HEK293T (cell line): Measurements from ENCODE around the gene CIITA.

Experiments used
- ARNT ChIP-seq: fragments of 450-650 bp; IDR thresholded peaks from 2 replicates; pipeline ENCODE4 v1.6.1; 2017; ENCODE audit warnings: mild to moderate bottlenecking
- BHLHE40 ChIP-seq: fragments of 450-650 bp; IDR thresholded peaks from 2 replicates; pipeline ENCODE4 v1.6.1; 2016; ENCODE audit warnings: mild to moderate bottlenecking, moderate library complexity, borderline replicate concordance
- CTBP1 ChIP-seq: fragments of 450-650 bp; IDR thresholded peaks from 2 replicates; pipeline ENCODE4 v1.6.1; 2016; ENCODE audit warnings: borderline replicate concordance
- ELF4 ChIP-seq: fragments of 450-650 bp; IDR thresholded peaks from 2 replicates; pipeline ENCODE4 v1.6.1; 2017; ENCODE audit warnings: antibody characterized with exemption
- FOXA1 ChIP-seq: fragments of 450-650 bp; IDR thresholded peaks from 2 replicates; pipeline ENCODE4 v1.6.1; 2016; ENCODE audit warnings: mild to moderate bottlenecking
- FOXK2 ChIP-seq: fragments of 450-650 bp; IDR thresholded peaks from 2 replicates; pipeline ENCODE4 v1.6.1; 2016; ENCODE audit warnings: mild to moderate bottlenecking
- FOXM1 ChIP-seq: fragments of 450-650 bp; IDR thresholded peaks from 2 replicates; pipeline ENCODE4 v1.6.1; 2017; ENCODE audit warnings: mild to moderate bottlenecking, borderline replicate concordance
- HDGF ChIP-seq: fragments of 450-650 bp; IDR thresholded peaks from 2 replicates; pipeline ENCODE4 v1.6.1; 2017; ENCODE audit warnings: antibody characterized with exemption, borderline replicate concordance
- L3MBTL2 ChIP-seq: fragments of 450-650 bp; conservative IDR thresholded peaks from 2 replicates; pipeline ENCODE4 v1.6.1; 2016; ENCODE audit warnings: mild to moderate bottlenecking
- NFRKB ChIP-seq: fragments of 450-650 bp; IDR thresholded peaks from 2 replicates; pipeline ENCODE4 v1.6.1; 2016; ENCODE audit warnings: mild to moderate bottlenecking, moderate library complexity
- PKNOX1 ChIP-seq: fragments of 450-650 bp; IDR thresholded peaks from 2 replicates; pipeline ENCODE4 v1.6.1; 2016
- SP1 ChIP-seq: fragments of 450-650 bp; IDR thresholded peaks from 2 replicates; pipeline ENCODE4 v1.6.1; 2017
- SUZ12 ChIP-seq: fragments of 450-650 bp; IDR thresholded peaks from 2 replicates; pipeline ENCODE4 v1.6.1; 2016; ENCODE audit warnings: mild to moderate bottlenecking
- ZNF384 ChIP-seq: fragments of 450-650 bp; IDR thresholded peaks from 2 replicates; pipeline ENCODE4 v1.6.1; 2016

GRCh38 chr16:10943064-10943353 lies 66.0 kb downstream of the CIITA start:
- no peak for TF ChIP-seq L3MBTL2
- TF ChIP-seq SP1 = no peak
- TF ChIP-seq CTBP1 = no peak
- TF ChIP-seq HDGF = no peak
- TF ChIP-seq NFRKB = no peak
- TF ChIP-seq BHLHE40 = no peak
- no peak for TF ChIP-seq FOXA1
- TF ChIP-seq SUZ12 = no peak
- TF ChIP-seq FOXK2 = no peak
- TF ChIP-seq PKNOX1 = no peak
- TF ChIP-seq ELF4 = no peak
- no peak for TF ChIP-seq FOXM1
- no peak for TF ChIP-seq ZNF384
- no peak for TF ChIP-seq ARNT
